HG03521 (cell line): ENCODE results near the gene UPK3B.
"Not testable (repeated sequence)": the region's sequence is repeated elsewhere in the genome, so short reads cannot be mapped to it uniquely, and the experiment has no call there.

Experiments
- ATAC-seq: cut with Tn5 transposase; IDR thresholded peaks from one replicate; pipeline ENCODE4 v1.9.1; 2021; ENCODE audit warnings: mild to moderate bottlenecking, moderate library complexity; ENCODE audit not compliant: unreplicated experiment

UPK3B gene

DNA sequence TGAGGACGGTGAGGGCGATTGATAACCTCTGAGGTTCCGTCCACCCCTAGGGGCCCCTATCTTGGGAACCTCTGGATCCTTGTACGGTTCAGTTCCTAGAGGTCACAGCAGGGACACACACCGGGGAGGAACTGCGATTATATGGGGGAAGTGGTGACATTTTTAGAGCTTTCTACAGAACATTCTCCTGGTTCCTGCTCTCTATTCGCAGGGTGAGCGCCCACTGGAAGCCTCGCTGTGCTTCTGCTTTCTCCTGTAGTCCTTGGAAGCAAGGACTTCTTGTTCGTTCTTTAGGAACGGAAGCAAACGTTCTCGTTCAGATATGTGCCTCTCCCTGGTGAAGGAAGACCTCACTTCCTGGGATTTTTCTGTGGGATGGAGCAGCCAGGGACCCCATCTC is 22.4 kb upstream of the UPK3B start:
- not testable (repeated sequence) for ATAC-seq

DNA sequence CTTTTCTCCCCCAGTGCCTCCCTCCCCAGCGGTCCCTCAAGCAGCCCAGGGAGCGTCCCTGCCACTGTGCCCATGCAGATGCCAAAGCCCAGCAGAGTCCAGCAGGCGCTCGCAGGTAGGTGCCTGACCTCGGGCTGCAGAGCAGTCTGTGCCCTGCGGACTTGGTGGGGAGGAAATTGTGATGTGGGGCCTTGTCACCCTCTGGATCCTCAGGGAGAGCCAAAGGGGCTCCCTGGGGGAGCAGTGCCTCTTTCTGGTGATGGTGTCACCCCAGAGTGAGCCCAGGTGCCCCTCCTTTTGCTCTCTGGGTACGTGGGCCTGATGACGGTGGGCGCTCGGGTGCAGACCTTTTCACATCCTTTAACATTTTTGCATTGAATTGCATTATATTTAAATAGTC is 18.2 kb upstream of the UPK3B start:
- not testable (repeated sequence) for ATAC-seq

DNA sequence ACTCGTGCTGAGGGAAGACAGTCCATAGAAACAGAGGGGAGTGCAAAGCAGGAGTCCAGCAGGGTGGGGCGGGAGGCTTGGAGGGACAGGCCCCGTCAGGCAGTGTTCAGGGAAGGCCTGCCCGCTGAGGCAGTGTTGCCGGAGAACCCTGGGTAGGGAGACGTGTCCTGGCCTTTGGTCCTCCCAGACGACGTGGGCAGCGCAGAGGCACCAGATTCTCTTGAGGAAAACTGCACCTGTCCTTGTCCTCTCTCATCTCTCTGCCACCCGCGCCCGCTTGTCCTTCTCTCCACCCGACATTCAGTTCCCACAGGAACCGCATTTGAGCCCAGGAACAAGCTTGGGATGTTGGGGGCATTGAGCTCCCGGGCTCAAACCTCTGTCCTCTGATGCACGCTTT is 14.6 kb upstream of the UPK3B start:
- not testable (repeated sequence) for ATAC-seq

DNA sequence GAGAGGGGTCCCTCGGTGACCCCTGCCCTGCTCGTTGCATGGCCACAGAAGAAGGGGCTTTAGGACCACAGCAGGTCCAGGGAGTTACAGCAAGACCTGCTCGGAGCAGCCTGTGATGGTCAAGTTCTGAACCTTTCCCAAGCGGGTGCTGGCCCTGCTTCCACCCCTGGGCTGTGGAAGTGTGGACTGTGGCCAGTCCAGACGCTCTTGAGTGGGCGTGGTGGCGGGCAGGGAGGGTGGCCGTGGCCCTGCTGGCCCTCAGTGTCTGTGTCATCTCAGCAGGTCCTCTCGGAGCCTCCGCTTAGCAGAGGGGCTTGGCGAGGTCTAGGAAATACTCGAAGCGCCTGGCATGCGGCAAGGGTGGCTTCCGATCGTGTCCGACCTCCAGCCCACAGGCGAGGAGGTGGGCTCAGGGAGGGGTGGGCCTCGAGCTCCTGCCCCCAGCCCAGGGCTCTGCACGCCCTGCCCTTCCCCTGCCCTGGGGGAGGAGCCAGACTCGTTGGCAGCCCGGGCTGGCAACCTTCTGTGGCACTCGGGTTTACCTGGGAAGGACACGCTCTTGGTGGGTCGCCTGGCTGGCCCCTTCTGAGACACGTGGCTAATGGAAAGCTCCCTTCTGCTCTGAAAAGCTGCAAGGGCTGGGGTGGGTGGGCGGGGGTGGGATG is 12.3 kb upstream of the UPK3B start:
- not testable (repeated sequence) for ATAC-seq

DNA sequence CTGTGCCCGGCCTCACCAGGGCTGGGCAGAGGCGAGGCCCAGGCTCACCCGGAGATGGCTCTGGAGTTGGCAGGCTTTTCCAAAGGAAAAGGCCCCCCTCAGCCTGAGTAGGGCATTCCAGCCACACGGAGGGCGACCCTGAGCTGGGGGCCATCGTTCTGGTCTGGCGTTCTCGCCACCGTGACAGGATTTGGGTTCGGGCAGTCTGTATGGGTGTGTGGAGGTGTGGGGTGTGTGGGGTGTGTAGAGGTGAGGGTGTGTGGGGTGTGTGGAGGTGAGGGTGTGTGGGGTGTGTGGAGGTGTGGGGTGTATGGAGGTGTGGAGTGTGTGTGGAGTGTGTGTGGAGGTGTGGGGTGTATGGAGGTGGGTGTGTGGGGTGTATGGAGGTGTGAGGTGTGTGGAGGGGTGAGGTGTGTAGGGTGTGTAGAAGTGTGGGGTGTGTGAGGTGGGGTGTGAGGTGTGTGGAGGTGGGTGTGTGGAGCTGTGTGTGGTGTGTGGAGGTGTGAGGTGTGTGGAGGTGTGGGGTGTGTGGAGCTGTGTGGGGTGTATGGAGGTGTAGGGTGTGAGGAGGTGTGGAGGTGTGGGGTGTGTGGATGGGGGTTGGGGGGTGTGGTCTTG is 11.7 kb upstream of the UPK3B start:
- ATAC-seq, result not testable (repeated sequence)

DNA sequence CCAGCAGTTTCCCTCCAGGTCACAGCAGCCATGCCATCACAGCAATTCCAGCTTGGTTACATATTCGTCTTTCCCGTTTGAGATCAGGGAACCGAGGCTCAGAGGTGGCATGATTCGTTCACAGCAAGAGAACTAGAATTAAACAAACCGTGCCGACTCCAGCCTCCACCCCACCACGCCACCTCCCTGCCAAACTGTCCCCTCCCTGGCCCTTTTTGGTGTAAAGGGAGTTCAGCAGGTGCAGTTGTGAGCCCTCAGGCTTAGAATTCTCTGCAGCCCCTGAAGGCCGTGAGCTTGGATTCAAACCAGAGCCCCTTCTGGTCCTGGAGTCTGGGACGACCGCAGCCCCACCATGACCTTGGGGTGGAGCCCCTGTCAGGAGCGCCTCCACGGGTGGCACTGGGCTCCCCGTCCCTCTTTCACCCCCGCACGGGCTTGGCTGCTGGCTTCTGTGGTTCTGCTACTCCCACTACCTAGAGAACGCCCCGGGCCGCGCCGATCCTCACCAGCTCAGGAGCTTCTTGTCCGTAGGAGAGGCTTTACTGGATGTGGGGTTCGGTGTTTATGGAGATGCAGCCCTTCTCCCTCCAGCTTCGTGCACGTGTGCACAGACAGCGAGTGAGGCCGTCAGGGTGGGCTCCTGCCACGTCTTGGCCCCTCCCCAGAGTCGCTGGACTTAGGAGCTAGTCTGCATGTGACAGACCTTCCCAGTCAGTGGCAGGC is 11.0 kb upstream of the UPK3B start:
- not testable (repeated sequence) for ATAC-seq

DNA sequence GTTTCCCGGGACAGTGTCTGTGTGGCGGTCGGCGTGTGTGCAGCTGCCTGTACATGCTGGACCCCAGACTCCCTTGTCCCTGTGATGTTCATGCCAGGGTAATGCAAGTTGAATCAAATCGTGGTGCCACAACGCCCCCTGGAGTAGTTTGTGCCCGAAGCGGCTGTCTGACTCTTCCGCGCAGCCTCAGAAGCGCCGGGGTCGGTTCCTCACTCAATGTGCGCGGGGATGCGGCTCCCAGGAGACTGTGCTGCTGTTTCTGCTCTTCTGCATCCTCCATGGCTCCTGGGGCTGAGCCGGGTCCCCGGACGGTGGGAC is 10.5 kb upstream of the UPK3B start:
- ATAC-seq, result not testable (repeated sequence)

DNA sequence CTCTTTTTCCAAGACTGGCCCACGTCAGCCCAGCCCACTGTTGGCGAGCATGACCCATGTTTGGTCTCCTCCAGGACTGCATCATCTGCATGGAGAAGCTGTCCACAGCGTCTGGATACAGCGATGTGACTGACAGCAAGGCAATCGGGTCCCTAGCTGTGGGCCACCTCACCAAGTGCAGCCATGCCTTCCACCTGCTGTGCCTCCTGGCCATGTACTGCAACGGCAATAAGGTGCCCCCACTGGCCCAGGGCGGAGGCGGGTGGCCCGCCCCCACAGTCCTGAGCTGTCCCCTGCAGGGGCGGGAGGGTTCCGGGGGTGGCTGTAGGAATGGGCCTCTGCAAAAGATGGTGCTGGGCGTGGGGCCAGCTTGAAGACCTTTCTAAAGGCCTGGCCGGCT is 8.1 kb upstream of the UPK3B start:
- ATAC-seq, result not testable (repeated sequence)

DNA sequence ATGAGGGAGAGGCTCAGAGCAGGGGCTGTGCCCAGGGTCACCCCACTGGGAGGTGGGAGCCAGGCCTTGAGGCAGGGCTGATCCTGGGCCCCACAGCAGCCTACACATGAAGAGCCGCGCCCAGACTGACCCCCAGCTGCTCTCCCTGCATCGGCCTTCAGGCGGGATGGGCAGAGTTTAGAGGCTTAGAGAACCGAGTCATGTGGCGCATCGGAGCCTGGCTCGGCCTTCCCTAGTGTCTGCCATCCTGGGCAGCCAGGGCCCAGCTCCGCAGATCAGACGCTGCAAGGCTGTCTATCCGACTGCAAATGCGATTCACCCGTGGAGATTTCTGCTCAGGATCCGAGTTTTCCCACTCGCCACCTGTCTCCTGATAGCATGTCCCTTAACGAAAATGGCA is 7.5 kb upstream of the UPK3B start:
- ATAC-seq, result not testable (repeated sequence)

DNA sequence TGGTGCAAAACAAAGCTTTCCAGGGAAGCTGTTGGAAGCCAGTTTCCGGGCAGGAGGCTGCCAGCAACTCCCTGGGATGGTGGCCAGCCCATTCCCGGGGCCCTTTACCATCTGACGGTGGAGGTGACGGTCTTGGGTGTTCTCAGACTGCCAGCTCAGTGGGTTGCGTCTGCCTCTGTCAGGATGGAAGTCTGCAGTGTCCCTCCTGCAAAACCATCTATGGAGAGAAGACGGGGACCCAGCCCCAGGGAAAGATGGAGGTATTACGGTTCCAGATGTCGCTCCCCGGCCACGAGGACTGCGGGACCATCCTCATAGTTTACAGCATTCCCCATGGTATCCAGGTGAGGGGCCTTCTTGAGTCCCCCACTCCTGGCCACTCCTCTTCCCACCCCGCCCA is 7.1 kb upstream of the UPK3B start:
- ATAC-seq, result not testable (repeated sequence)

DNA sequence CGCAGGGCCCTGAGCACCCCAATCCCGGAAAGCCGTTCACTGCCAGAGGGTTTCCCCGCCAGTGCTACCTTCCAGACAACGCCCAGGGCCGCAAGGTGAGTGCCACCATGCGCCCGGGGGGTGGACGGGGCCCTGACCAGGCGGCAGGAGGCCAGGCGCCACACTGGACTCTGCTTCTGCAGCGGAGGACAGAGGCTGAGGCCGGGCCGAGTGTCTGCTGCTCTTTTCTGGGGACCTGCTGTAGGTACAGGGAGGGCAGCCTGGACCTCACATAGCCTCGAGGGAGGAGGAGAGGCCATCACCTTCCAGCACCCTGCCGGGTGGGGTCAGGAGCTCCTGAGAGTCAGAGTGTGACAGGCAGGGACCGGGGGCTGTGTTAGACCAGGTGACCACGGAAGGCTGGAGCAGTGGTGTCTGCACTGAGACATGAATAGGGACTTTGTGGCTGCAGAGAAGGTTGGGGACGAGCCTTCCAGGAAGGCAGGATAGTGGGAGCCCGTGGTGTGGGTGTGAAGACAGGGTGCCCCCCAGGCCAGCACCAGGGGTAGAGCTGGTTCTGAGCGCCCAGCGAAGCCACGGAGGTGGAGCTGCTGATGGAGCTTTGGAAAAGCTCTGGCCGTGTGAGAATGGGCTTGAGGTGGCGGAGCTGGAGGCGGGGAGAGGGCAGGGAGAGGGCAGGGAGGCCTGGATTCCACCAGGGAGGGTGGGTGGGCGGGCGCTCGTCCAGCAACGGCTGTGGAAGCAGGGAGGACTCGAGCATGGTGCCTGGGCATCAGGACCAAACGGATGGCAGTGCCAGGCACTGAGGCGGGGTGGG is 5.8 kb upstream of the UPK3B start:
- not testable (repeated sequence) for ATAC-seq

DNA sequence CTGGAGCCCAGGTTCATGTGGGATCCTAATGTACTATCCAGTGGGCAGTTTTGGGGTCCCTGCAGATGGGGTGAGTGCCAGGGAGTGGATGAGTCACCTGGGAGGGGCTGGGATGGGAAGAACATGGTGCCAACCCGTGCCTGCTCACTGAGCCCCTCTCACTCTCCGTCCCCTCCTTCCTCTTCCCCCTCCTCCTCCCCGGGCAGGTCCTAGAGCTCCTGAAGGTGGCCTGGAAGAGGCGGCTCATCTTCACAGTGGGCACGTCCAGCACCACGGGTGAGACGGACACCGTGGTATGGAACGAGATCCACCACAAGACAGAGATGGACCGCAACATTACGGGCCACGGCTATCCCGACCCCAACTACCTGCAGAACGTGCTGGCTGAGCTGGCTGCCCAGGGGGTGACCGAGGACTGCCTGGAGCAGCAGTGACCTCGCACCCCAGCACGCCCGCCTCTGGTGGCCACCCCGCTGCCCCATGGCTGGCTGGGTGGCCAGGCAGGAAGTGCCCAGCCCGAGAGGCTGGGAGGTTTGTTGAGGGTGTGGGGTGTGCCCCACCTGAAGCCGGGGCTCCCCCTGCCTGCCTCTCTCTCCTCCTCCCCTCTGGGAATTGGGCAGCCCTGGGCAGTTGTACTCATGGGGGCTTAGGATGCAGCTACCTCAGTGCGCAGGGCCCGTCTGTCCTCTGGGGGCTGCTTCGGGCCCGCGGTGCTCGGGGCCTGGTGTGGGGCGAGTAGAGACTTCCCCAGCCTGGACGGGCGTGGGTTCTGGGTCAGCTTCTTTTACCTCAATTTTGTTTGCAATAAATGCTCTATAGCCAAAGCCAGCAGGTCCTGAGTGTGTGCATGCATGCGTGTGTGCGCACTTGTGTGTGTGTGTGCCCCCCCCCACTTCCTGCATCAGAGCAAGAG is 4.9 kb upstream of the UPK3B start:
- no peak for ATAC-seq

DNA sequence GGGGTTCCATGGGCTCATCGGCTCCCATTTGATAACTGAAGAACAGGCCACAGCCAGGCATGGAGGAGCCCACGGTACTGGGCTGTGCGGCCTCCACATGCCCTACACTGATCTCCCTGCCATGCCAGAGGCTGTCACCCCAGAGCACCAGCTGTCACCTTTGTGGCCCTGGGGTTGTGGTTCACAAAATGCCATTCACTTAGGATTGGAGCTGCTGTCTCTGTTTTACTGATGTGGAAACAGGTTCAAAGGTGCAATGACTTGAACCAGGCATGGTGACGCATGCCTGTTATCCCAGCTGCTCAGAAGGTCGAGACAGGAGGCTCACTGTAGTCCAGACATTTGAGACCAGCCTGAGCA is 4.3 kb upstream of the UPK3B start:
- ATAC-seq, result no peak

DNA sequence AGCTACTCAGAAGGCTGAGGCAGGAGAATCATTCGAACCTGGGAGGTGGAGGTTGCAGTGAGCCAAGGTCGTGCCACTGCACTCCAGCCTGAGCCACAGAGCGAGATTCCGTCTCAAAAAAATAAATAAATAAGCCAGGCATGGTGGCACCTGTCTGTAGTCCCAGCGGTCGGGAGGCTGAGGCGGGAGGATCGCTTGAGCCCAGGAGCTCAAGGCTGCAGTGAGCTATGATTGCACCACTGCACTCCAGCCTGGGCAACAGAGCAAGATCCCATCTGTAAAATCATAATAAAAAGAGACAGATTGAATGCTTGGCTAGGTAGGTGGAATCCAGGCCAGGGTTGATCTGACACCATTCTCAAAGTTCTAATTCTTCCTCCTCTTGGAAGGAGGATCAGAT is 3.7 kb upstream of the UPK3B start:
- not testable (repeated sequence) for ATAC-seq

DNA sequence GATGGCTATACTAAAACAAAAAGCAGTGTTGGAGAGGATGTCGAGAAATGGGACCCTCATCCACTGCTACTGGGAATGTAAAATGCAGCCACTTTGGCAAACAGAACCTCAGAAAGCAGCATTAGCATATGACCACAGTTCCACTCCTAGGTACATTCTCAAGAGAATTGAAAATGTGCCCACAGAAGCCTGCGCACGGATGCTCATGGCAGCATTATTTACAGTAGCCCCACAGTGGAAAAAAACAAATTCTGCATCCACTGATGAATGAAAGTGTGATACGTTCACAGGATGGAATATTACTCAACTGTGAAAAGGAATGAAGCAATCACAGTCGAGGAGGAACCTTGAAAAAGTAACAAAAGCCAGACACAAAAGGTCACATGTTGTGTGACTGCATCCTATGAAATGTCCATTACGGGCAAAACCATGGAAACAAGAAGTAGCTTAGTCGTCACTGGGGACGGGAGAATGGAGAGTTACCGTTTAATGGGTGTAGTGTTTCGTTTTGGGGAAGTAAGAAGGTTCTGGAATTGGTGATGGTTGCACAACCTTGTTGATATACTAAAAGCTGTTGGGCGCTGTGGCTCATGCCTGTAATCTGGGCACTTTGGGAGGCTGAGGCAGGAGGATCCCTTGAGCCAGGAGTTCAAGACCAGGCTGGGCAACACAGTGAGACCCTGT is 2.5 kb upstream of the UPK3B start:
- ATAC-seq, result no peak

DNA sequence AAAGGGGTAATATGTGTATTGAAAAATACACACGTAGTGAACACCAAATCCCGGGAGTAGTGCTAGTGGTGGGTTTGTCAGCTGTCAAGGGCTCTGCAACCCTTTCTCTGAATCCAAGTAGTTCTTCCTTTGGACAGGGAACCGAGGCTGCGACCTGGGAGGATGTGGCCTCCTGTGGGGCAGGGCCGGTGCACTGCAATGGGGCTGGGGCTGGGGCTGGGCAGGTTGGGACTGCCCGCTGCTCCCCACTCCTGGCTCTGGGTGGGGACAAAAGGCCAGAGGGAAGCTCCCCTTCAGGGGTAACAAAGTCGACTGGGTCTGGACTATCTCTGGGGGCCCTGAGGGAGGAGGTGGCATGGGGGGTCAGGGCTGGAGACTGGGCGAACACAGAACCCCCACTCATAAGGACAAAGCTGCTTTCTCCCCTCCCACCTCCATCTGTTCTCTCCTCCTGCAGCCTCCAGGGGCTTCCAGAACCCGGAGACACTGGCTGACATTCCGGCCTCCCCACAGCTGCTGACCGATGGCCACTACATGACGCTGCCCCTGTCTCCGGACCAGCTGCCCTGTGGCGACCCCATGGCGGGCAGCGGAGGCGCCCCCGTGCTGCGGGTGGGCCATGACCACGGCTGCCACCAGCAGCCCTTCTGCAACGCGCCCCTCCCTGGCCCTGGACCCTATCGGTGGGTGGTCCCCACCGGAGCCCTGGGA is 1.0 kb downstream of the UPK3B start:
- not testable (repeated sequence) for ATAC-seq

DNA sequence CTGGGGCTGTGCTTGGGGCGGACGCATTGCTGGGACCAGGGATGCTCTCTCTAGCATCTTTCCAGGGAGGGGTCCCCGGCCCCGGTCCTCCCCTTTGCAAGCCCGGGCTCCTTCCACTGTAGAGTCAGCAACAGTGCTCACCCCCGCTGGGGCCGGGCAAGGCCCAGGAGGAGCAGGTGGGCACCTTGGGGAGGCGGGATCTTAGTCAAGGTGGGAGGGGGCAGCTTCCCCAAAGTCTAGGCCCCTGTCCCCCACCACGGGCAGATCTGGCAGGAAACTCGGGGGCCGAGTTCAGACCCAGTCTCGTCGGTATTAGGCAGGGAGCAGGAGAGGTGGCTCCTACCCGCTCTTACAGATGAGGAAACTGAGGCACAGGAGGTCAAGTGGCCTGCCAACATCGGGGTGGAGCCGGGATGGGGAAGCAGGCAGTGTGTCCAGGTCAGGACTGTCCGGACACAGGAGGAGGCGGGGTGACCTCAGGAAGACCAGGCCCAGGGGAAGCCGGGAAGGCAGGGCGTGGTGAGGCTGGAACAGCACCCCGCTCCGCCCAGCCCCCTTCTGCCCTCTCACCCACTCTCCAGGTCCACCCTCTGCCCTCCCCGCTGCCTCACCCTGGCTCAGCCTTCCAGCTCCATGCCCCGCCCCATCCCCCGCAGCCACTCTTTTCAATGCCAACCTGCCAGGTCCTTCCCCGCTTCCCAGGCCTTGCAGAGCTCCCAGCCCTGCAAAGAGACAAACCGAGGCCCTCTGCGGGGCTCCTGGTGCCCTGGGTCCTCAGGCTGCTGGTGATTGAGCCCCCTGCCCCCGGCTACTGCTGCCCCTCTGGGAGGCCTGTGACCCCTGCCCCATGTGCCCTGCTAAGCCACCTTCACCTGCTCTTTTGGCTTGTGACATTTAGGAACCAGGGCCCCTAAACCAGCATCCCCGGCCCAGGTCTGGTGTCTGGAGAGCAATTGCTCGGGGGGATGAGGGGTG is 1.8 kb downstream of the UPK3B start:
- ATAC-seq, result not testable (repeated sequence)
